COLO829 (cell line): Measurements from ENCODE around the gene LRMDA.

Experiments used
- DNase-seq: peaks from one replicate; pipeline ENCODE4 v3.0.0; 2012; ENCODE audit warnings: low spot score

The LRMDA gene

GRCh38 chr10:76209135-76209534 is 777.7 kb downstream of the LRMDA start:
- no peak for DNase-seq

GRCh38 chr10:76210211-76210610 is 778.8 kb downstream of the LRMDA start:
- DNase-seq = no peak

GRCh38 chr10:76211691-76212090 is 780.3 kb downstream of the LRMDA start:
- DNase-seq = no peak

- DNase-seq = no peak
Observed at GRCh38 chr10:76213876-76214275, 782.5 kb downstream of the LRMDA start.

- no peak for DNase-seq
Observed at GRCh38 chr10:76218035-76218434, 786.6 kb downstream of the LRMDA start.

- DNase-seq = no peak
Observed at GRCh38 chr10:76229341-76229740, 797.9 kb downstream of the LRMDA start.

- DNase-seq = no peak
Observed at GRCh38 chr10:76230921-76231285, 799.5 kb downstream of the LRMDA start.

- DNase-seq = no peak
Observed at GRCh38 chr10:76231286-76231934, 800.0 kb downstream of the LRMDA start.

GRCh38 chr10:76234499-76235226 is 803.2 kb downstream of the LRMDA start:
- DNase-seq = no peak

GRCh38 chr10:76236356-76236755 is 804.9 kb downstream of the LRMDA start:
- no peak for DNase-seq

- no peak for DNase-seq
Observed at GRCh38 chr10:76242956-76243355, 811.5 kb downstream of the LRMDA start.

GRCh38 chr10:76244061-76244686 is 812.8 kb downstream of the LRMDA start:
- DNase-seq = no peak

GRCh38 chr10:76245951-76246495 is 814.6 kb downstream of the LRMDA start:
- no peak for DNase-seq

GRCh38 chr10:76248649-76249200 is 817.3 kb downstream of the LRMDA start:
- no peak for DNase-seq

GRCh38 chr10:76251841-76252671 is 820.6 kb downstream of the LRMDA start:
- no peak for DNase-seq

GRCh38 chr10:76252733-76253132 is 821.3 kb downstream of the LRMDA start:
- DNase-seq = no peak

GRCh38 chr10:76255241-76255640 is 823.8 kb downstream of the LRMDA start:
- DNase-seq = no peak

GRCh38 chr10:76257816-76258215 is 826.4 kb downstream of the LRMDA start:
- DNase-seq = no peak

GRCh38 chr10:76265441-76266113 is 834.2 kb downstream of the LRMDA start:
- DNase-seq = no peak

GRCh38 chr10:76268530-76268929 is 837.1 kb downstream of the LRMDA start:
- no peak for DNase-seq

- DNase-seq = no peak
Observed at GRCh38 chr10:76268954-76269353, 837.5 kb downstream of the LRMDA start.
